M059J (cell line): Measurements from ENCODE around the gene GPR34. TPM values are rescaled to one million over a fixed set of nuclear protein-coding genes. Genes with fewer than 3 reads are reported as not detected.
A peak's percentile ranks its signal among the peaks of the same experiment; 100 is the strongest.

Experiments
- DNase-seq: peaks from one replicate; pipeline ENCODE4 v3.0.0-alpha.2; 2012; ENCODE audit warnings: low read depth
- total RNA-seq: library from RNA; depleted of rRNA; stranded (reverse); fragments of >200 nt; shearing (Covaris generic); gene quantifications from 2 replicates; pipeline ENCODE4 v1.2.3, GENCODE V29; 2014; rRNA removed

Gene GPR34
- total RNA-seq, 1 experiment from 2014 or later = not detected

DNA sequence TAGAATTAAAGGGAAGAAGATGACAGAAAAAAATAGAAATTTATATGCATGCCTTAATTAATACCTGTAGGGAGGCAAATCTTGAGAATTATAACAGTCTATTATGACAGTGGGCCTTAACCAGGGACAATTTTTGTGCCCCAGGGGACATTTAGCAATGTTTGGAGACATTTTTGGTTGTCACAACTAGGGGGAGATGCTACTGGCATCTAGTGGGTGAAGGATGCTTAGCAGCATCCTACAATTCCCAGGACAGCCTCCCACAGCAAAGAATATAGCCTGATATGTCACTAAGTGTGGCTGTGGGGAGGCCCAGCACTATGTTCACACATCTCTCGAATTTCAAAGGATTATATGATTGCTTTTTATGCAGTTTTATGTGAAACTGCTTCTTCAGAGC lies 45.8 kb downstream of the GPR34 start:
- DNase-seq = peak; percentile 37

DNA sequence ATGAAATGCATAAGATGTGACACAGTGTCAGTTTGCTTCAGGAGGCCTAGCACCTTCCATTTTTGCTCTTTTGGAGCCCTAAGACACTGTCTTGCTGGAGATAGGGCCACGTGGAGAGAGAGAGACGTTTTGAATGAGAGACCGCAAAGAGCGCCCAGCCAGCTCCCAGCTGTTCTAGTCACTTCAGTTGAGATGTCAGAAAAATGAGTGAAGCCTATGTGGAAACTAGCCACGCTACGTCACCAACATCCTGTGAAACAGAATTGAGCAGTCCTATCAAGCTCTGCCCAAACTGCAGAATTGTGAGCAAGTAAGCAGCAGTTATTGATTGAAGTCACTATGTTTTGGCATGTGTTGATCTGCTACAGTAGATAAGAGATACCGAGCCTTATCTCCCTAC lies 48.3 kb downstream of the GPR34 start:
- no peak for DNase-seq

- DNase-seq = no peak
Measured at GRCh38 chrX:41739871-41740270, 51.1 kb downstream of the GPR34 start.

Other genes with a start within 250 kb of the GPR34 start
- not detected in 2 replicates for gene NYX, start 241.6 kb upstream of the GPR34 start, total RNA-seq
- gene GPR82, start 35.2 kb downstream of the GPR34 start, total RNA-seq = not detected in 2 replicates
- gene CASK, start 234.6 kb downstream of the GPR34 start, total RNA-seq = 31.5 and 52.7 TPM in 2 replicates